Measurements from ENCODE around the gene TOR1AIP1.

TOR1AIP1 gene

GRCh38 chr1:179926850-179927205 lies 44.7 kb downstream of the TOR1AIP1 start:
- POLR2A ChIA-PET = no interaction called here

DNA sequence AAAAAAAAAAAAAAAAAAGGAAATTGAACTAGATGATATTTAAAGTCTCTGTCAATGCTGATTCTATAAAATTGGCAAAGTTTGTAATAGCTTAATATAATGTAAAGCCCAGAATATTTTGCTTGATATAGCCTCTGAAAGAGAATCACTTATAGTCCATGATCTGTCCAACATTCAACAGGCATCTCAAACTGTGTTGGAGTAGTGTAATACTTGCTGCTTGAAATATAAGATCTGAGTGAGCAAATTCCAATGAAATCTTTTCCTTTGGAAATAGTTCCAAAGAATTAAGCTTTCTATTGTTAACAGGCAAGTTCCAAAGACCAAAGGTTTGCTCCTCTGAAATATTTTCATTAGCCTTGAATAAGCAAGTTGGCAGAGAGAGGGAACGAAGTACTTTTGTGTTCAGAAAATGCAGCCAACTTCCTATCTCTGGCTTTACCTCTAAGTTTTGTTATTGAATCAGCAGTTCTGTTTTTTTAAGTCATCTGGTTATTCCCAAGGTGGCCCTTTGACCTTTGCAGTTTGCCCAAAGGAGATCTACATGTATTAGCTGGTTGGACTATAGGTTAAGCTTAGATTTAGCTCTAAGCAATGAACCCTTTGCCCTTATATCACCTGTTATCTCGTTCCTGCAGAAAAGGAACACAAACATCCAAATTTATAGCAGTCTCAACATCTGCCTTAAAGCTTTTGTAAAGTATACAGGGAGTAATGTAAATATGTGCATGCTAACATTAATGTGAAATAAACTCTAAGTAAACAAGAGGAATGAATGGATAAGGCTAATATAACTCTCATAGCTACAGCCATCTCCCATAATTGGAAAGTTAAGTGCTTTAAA lies 48.1 kb downstream of the TOR1AIP1 start:
- Histone ChIP-seq H3K27ac (ENCODE audit: extremely low read depth, low read depth, low read length) (peak overlapping the region; percentile 79), H3K4me3 (ENCODE audit: low read depth, low read length) (no peak overlapping the region), H3K36me3 (ENCODE audit: control insufficient read depth in 2 of 2, insufficient read depth in 1 of 2, low read length in 2 of 2) (no peaks in the 10 kb centered on the region), H3K4me1 (ENCODE audit: control insufficient read depth, insufficient read depth, low read length) (peaks cover 17% of the 10 kb centered on the region), H3K9me3 (ENCODE audit: control insufficient read depth, insufficient read depth, low read depth, low read length) (no peaks in the 10 kb centered on the region)
- ChIA-PET POLR2A (interaction anchor here (0.9 to 2.9 kb wide), 6 partner anchors 10 to 224 kb away, joined by 3 to 11 read pairs (median 4); partner anchors contain the start of genes CEP350, QSOX1 and TOR1AIP1), CTCF (interaction anchor here (0.6 to 1.0 kb wide), 2 partner anchors 18 to 486 kb away, joined by 3 to 4 read pairs; no protein-coding TSS in a partner anchor)
- TF ChIP-seq ZNF19 (tag by site-specific recombination; IDR thresholded peaks at IDR 0.05; ENCODE audit: low read depth) (no peak), ZSCAN30 (tag by site-specific recombination; IDR thresholded peaks at IDR 0.05) (no peak), ZNF596 (tag by site-specific recombination; IDR thresholded peaks at IDR 0.05) (no peak), ZNF335 (tag by site-specific recombination; conservative IDR thresholded peaks at IDR 0.05) (peak; percentile 87; the same call in 1 of the 2 replicates), SETDB1 (IDR thresholded peaks at IDR 0.05; ENCODE audit: insufficient read length, low read length) (no peak), ZNF362 (tag by site-specific recombination; IDR thresholded peaks at IDR 0.05) (0 out of 2 replicates have a peak, but pooled peaks have one; percentile 18), TCF7L2 (IDR thresholded peaks at IDR 0.05; ENCODE audit: borderline replicate concordance, low read depth, low read length) (peak; percentile 84; the same call in 1 of the 2 replicates), ZNF701 (tag by site-specific recombination; IDR thresholded peaks at IDR 0.05) (no peak), ZNF2 (tag by site-specific recombination; IDR thresholded peaks at IDR 0.05) (no peak), SCRT1 (tag by site-specific recombination; IDR thresholded peaks at IDR 0.05; ENCODE audit: borderline replicate concordance) (peak; percentile 74), RBAK (tag by site-specific recombination; IDR thresholded peaks at IDR 0.05) (no peak), ZNF146 (tag by site-specific recombination; IDR thresholded peaks at IDR 0.05) (no peak), ZNF175 (tag by site-specific recombination; IDR thresholded peaks at IDR 0.05) (no peak)
- TF ChIP-seq, protein P1, sequence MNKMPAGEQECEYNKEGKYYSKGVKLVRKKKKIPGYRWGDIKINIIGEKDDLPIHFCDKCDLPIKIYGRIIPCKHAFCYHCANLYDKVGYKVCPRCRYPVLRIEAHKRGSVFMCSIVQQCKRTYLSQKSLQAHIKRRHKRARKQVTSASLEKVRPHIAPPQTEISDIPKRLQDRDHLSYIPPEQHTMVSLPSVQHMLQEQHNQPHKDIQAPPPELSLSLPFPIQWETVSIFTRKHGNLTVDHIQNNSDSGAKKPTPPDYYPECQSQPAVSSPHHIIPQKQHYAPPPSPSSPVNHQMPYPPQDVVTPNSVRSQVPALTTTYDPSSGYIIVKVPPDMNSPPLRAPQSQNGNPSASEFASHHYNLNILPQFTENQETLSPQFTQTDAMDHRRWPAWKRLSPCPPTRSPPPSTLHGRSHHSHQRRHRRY (tag by site-specific recombination; IDR thresholded peaks at IDR 0.05) = no peak

More at GRCh38 chr1:179926850-179927205, 44.7 kb downstream of the TOR1AIP1 start:
- no peaks in the 10 kb centered on the region for H3K9me3 ChIP-seq (ENCODE audit: control insufficient read depth, insufficient read depth, low read depth, low read length)
- no peak overlapping the region for H3K4me3 ChIP-seq (ENCODE audit: low read depth, low read length)
- H3K4me1 ChIP-seq (ENCODE audit: control insufficient read depth, insufficient read depth, low read length) = peaks cover 23% of the 10 kb centered on the region
- CTCF ChIA-PET = interaction anchor here (0.9 kb wide), 1 partner anchor 9 kb away, joined by 3 read pairs; no protein-coding TSS in a partner anchor
- TF ChIP-seq SCRT2 (tag by site-specific recombination; IDR thresholded peaks at IDR 0.05) (peak; percentile 5; the same call in 1 of the 2 replicates), HOXA7 (CRISPR knock-in tag; IDR thresholded peaks at IDR 0.05; ENCODE audit: borderline replicate concordance) (no peak), ZNF394 (tag by site-specific recombination; IDR thresholded peaks at IDR 0.05; ENCODE audit: borderline replicate concordance) (peak; percentile 9; the same call in 1 of the 2 replicates), ZIC2 (tag by site-specific recombination; IDR thresholded peaks at IDR 0.05) (no peak), ZNF335 (tag by site-specific recombination; conservative IDR thresholded peaks at IDR 0.05) (no peak), ZNF677 (tag by site-specific recombination; IDR thresholded peaks at IDR 0.05) (no peak), ZNF24 (tag by site-specific recombination; IDR thresholded peaks at IDR 0.05) (no peak), ZNF639 (tag by site-specific recombination; IDR thresholded peaks at IDR 0.05) (0 out of 2 replicates have a peak, but pooled peaks have one; percentile 2)
- TF ChIP-seq, protein P2, sequence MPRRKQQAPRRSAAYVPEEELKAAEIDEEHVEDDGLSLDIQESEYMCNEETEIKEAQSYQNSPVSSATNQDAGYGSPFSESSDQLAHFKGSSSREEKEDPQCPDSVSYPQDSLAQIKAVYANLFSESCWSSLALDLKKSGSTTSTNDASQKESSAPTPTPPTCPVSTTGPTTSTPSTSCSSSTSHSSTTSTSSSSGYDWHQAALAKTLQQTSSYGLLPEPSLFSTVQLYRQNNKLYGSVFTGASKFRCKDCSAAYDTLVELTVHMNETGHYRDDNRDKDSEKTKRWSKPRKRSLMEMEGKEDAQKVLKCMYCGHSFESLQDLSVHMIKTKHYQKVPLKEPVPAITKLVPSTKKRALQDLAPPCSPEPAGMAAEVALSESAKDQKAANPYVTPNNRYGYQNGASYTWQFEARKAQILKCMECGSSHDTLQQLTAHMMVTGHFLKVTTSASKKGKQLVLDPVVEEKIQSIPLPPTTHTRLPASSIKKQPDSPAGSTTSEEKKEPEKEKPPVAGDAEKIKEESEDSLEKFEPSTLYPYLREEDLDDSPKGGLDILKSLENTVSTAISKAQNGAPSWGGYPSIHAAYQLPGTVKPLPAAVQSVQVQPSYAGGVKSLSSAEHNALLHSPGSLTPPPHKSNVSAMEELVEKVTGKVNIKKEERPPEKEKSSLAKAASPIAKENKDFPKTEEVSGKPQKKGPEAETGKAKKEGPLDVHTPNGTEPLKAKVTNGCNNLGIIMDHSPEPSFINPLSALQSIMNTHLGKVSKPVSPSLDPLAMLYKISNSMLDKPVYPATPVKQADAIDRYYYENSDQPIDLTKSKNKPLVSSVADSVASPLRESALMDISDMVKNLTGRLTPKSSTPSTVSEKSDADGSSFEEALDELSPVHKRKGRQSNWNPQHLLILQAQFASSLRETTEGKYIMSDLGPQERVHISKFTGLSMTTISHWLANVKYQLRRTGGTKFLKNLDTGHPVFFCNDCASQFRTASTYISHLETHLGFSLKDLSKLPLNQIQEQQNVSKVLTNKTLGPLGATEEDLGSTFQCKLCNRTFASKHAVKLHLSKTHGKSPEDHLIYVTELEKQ (tag by site-specific recombination; IDR thresholded peaks at IDR 0.05; ENCODE audit: borderline replicate concordance) = no peak
- TF ChIP-seq, protein P3, sequence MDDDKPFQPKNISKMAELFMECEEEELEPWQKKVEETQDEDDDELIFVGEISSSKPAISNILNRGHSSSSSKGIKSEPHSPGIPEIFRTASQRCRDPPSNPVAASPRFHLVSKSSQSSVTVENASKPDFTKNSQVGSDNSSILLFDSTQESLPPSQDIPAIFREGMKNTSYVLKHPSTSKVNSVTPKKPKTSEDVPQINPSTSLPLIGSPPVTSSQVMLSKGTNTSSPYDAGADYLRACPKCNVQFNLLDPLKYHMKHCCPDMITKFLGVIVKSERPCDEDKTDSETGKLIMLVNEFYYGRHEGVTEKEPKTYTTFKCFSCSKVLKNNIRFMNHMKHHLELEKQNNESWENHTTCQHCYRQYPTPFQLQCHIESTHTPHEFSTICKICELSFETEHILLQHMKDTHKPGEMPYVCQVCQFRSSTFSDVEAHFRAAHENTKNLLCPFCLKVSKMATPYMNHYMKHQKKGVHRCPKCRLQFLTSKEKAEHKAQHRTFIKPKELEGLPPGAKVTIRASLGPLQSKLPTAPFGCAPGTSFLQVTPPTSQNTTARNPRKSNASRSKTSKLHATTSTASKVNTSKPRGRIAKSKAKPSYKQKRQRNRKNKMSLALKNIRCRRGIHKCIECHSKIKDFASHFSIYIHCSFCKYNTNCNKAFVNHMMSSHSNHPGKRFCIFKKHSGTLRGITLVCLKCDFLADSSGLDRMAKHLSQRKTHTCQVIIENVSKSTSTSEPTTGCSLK (tag by site-specific recombination; IDR thresholded peaks at IDR 0.05) = no peak
- H3K27ac ChIP-seq (ENCODE audit: extremely low read depth, low read depth, low read length) = 0 out of 2 replicates have a peak overlapping the region, but pooled peaks have one; percentile 7
- H3K36me3 ChIP-seq (ENCODE audit: control insufficient read depth in 2 of 2, insufficient read depth in 1 of 2, low read length in 2 of 2) = no peaks in the 10 kb centered on the region

Measured in HEK293 (cell line).